Measurements from ENCODE around the gene COX6B2. TPM values are rescaled to one million over a fixed set of nuclear protein-coding genes. Genes with fewer than 3 reads are reported as not detected.

The COX6B2 gene
- total RNA-seq, 1 donor from 2014 or later: 0.16 TPM

DNA sequence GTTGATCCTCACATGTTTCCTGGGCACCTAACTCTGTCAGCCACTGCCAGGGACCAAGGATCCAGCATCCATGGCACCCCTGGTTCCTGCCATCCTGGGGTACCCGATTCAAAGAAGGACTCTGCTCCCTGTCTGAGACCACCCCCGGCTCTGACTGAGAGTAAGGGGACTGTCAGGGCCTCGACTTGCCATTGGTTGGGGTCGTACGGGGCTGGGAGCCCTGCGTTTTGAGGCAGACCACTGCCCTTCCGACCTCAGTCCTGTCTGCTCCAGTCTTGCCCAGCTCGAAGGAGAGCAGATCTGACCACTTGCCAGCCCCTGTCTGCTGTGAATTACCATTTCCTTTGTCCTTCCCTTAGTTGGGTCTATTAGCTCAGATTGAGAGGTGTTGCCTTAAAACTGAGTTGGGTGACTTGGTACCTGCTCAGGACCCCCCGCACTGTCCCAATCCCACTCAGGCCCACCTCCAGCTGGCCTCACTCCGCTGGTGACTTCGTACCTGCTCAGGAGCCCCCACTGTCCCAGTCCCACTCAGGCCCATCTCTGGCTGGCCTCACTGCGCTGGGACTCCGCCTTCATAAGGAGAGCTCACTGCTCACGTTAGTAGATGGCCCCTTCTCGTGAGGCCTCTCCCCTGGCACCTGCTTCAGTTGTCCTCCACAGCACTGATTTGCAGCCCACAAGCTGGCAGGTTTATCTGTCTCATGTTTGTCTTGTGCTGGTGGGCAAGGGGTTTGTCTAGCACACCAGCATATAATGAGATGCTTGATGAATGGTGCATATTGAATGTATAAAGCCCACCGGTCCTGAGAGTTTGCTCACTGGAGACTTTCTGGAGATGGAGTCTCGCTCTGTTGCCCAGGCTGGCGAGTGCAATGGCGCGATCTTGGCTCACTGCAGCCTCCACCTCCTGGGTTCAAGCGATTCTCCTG lies 35.1 kb upstream of the COX6B2 start:
- H3K27ac Mint-ChIP-seq (ENCODE audit: unreplicated experiment): no peak overlapping the region

DNA sequence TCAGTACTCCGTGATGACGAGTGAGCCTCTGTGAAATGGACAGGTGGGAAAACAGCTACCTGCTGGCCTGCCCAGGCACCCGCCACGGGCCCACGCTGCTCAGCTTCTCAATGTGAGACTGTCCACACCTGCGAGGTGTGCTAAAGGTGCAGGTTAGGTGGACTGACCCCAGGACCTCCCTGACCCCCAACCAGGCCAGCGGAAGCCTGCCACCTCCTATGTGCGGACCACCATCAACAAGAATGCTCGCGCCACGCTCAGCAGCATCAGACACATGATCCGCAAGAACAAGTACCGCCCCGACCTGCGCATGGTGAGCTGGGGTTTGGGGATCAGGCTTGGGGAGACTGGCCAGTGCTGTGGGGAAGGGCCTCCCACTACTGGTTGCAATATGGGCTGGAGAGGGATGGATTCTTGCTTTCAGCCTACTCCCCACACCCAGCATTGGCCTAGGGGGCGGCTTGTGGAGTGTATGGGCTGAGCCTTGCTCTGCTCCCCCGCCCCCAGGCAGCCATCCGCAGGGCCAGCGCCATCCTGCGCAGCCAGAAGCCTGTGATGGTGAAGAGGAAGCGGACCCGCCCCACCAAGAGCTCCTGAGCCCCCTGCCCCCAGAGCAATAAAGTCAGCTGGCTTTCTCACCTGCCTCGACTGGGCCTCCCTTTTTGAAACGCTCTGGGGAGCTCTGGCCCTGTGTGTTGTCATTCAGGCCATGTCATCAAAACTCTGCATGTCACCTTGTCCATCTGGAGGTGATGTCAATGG lies 33.4 kb upstream of the COX6B2 start:
- Mint-ChIP-seq H3K9me3 (no peaks in the 10 kb centered on the region), H3K36me3 (ENCODE audit: low read depth) (peaks cover 10% of the 10 kb centered on the region), H3K27ac (ENCODE audit: unreplicated experiment) (no peak overlapping the region), H3K27me3 (ENCODE audit: low read depth) (peaks cover 3% of the 10 kb centered on the region), H3K4me3 (peak overlapping the region; percentile 100), H3K4me1 (peaks cover 71% of the 10 kb centered on the region)
- DNase-seq (ENCODE audit: low read depth, low spot score): no peak
- TF ChIP-seq, protein P1, sequence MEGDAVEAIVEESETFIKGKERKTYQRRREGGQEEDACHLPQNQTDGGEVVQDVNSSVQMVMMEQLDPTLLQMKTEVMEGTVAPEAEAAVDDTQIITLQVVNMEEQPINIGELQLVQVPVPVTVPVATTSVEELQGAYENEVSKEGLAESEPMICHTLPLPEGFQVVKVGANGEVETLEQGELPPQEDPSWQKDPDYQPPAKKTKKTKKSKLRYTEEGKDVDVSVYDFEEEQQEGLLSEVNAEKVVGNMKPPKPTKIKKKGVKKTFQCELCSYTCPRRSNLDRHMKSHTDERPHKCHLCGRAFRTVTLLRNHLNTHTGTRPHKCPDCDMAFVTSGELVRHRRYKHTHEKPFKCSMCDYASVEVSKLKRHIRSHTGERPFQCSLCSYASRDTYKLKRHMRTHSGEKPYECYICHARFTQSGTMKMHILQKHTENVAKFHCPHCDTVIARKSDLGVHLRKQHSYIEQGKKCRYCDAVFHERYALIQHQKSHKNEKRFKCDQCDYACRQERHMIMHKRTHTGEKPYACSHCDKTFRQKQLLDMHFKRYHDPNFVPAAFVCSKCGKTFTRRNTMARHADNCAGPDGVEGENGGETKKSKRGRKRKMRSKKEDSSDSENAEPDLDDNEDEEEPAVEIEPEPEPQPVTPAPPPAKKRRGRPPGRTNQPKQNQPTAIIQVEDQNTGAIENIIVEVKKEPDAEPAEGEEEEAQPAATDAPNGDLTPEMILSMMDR (conservative IDR thresholded peaks at IDR 0.05): no peak

More for the DNA sequence above, 35.1 kb upstream of the COX6B2 start:
- H3K36me3 Mint-ChIP-seq (ENCODE audit: low read depth): peaks cover 10% of the 10 kb centered on the region
- no peak for DNase-seq (ENCODE audit: low read depth, low spot score)
- H3K27me3 Mint-ChIP-seq (ENCODE audit: low read depth): peaks cover 6% of the 10 kb centered on the region
- H3K4me1 Mint-ChIP-seq: peaks cover 74% of the 10 kb centered on the region
- TF ChIP-seq, protein P1 (conservative IDR thresholded peaks at IDR 0.05): no peak
- peak overlapping the region; percentile 80 for H3K4me3 Mint-ChIP-seq
- H3K9me3 Mint-ChIP-seq: no peaks in the 10 kb centered on the region

DNA sequence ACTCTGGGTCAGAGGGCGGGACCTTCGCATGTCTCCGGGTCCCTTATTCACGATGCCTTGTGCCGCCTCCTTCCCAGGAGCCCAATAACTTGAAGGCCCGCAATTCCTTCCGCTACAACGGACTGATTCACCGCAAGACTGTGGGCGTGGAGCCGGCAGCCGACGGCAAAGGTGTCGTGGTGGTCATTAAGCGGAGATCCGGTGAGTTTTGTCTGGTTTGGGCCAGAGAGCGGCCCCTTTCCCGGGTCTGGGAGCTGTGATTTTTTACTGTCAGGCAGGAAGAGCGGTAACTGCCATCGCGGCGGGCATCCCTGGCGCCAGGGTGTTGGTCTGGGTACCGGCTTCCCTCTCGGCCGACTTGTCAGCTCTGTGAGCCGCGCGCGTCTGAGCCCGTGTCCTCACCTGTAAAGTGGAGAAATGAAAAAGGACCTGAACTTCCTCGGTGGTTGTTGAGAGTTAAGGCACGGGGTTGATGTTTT lies 32.0 kb upstream of the COX6B2 start:
- H3K27ac Mint-ChIP-seq (ENCODE audit: unreplicated experiment): peak overlapping the region; percentile 99
- no peak for DNase-seq (ENCODE audit: low read depth, low spot score)
- no peaks in the 10 kb centered on the region for H3K9me3 Mint-ChIP-seq
- TF ChIP-seq, protein P1 (conservative IDR thresholded peaks at IDR 0.05): no peak
- peaks cover 57% of the 10 kb centered on the region for H3K4me1 Mint-ChIP-seq
- peaks cover 8% of the 10 kb centered on the region for H3K27me3 Mint-ChIP-seq (ENCODE audit: low read depth)
- peak overlapping the region; percentile 100 for H3K4me3 Mint-ChIP-seq
- peaks cover 10% of the 10 kb centered on the region for H3K36me3 Mint-ChIP-seq (ENCODE audit: low read depth)

DNA sequence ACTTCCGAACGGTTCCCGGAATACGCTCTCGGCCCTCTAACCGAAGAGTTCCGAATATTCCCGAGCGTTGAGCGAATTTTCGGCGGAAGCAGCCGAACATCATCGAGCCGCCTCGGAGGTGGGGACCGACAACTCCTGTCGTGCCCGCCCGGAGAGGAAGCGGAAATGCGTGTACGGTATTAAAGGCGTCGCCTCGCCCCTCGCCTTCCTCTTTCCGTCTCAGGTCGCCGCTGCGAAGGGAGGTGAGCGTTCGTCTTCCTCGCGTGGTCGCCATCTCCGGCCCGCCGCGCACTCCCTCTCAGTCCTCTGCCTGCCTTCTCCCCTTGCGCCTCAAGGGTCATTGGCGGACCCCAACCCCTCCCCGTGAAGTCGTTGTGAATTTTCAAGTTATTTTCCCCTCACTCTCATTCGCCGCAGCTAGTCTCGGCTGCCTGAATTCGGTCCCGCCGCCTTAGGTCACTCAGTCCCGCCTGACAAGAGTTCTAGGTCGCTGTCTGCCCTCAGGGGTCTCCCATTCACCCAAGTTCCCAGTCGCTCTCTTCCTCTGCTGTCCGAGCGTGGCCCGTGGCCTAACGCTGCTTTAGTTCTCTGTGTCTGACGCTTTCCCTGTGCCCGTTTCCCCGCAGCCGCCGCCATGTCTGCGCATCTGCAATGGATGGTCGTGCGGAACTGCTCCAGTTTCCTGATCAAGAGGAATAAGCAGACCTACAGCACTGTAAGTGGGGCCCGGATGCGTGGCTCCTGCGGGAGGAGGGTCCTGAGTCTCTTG lies 31.4 kb upstream of the COX6B2 start, which contains the start of gene RPL28:
Gene RPL28, plus strand, starts transcription at position 209 of the 769 bp plus-strand sequence. Its CDS starts 426 bp downstream, at position 635.
- peaks cover 54% of the 10 kb centered on the region for H3K4me1 Mint-ChIP-seq
- peaks cover 10% of the 10 kb centered on the region for H3K36me3 Mint-ChIP-seq (ENCODE audit: low read depth)
- H3K9me3 Mint-ChIP-seq: no peaks in the 10 kb centered on the region
- H3K27me3 Mint-ChIP-seq (ENCODE audit: low read depth): peaks cover 8% of the 10 kb centered on the region
- peak within 1 kb of the TSS; percentile 100 for H3K4me3 Mint-ChIP-seq
- H3K27ac Mint-ChIP-seq (ENCODE audit: unreplicated experiment): peak within 1 kb of the TSS; percentile 99
- TF ChIP-seq, protein P1 (conservative IDR thresholded peaks at IDR 0.05): no peak
- DNase-seq (ENCODE audit: low read depth, low spot score): peak; percentile 98
